Measurements from ENCODE around the gene WDR47. TPM values are rescaled to one million over a fixed set of nuclear protein-coding genes. Genes with fewer than 3 reads are reported as not detected.
A peak's percentile ranks its signal among the peaks of the same experiment; 100 is the strongest.
"Not testable (repeated sequence)": the region's sequence is repeated elsewhere in the genome, so short reads cannot be mapped to it uniquely, and the experiment has no call there.

The WDR47 gene
- polyA plus RNA-seq, 3 donors from 2014 or later, result 6.0 to 8.0 (median 7.5) TPM

DNA sequence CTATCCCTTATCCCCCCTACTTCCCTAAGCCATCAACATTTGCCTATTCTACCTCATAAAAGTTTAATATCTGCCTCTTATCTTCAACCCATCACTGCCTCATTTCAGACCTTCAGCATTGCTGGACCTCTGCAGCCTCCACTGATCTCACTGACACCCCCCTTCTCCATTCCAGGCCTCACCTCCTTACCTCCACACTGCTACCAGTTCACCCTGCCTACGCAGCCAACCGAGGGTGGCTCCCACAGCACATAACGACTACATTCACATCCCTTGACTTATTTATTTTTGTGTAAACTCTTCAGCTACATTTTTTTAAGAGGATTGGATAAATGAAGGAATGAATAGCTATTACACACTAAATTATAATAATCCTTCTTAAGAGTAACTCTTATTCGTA is 92.9 kb downstream of the WDR47 start:
- peaks cover 9 to 16% of the 10 kb centered on the region in 2 donors for H3K4me1 Mint-ChIP-seq
- no peak overlapping the region for H3K4me3 Mint-ChIP-seq
- H3K36me3 Mint-ChIP-seq, result peaks cover 10 to 33% (median 30%) of the 10 kb centered on the region in 3 donors
- peaks cover 0 to 2% (median 0%) of the 10 kb centered on the region in 3 donors for H3K27me3 Mint-ChIP-seq (ENCODE audit: low read depth in 3 of 3)
- H3K27ac Mint-ChIP-seq, result peak overlapping the region in 3 of 6 donors; percentile 0 to 80 (median 58)
- H3K9me3 Mint-ChIP-seq, result no peaks in the 10 kb centered on the region
- no peak for DNase-seq

DNA sequence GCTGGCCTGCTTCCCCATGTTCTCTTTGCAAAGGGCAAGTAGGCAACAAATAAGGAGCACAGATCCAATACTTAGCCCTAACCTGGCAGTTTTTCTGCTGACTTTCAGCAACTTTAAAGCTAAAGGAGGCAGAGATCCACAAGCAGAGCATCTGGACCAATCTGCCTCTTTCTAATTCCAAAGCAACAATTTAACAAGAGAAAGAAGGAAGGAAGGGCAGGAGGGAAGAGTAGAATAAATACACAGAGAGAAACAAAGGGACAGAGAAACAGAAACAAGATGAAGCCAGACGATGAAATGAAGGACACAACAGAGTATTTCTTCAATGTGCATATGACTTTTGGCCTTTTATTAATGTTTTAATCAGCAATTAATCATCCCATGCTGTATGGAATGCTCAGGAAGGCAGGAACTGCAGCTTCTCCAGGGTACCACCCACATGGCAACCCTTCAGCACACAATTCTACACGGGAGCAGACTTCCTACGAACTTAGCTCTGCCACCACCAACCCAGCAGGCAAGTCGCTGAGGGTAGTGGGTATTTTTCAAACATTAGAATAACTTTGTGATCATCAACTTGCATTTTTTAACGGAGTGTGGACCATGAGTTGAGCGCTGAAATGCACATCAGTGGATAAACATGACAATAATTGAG is 93.9 kb downstream of the WDR47 start:
- H3K9me3 Mint-ChIP-seq, result no peaks in the 10 kb centered on the region
- H3K27ac Mint-ChIP-seq, result peak overlapping the region in 2 of 6 donors; percentile 0 to 20
- peaks cover 7 to 9% of the 10 kb centered on the region in 2 donors for H3K4me1 Mint-ChIP-seq
- peaks cover 10 to 35% (median 31%) of the 10 kb centered on the region in 3 donors for H3K36me3 Mint-ChIP-seq
- DNase-seq, result no peak
- H3K4me3 Mint-ChIP-seq, result peak overlapping the region in 1 of 5 donors; percentile 45
- peaks cover 0 to 2% (median 0%) of the 10 kb centered on the region in 3 donors for H3K27me3 Mint-ChIP-seq (ENCODE audit: low read depth in 3 of 3)

DNA sequence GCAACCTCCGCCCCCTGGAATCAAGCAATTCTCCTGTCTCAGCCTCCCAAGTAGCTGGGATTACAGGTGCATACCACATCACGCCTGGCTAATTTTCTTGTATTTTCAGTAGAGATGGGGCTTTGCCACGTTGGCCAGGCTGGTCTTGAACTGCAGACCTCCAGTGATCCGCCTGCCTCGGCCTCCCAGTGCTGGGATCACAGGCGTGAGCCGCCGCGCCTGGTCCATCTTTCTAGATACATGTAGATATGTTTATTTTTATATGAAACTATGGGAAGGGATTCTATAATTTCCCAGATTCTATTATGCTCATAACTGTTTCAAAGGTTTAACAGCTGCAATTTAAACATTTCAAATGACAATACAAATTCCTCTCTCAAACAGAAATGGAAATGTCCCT is 105.7 kb downstream of the WDR47 start:
- no peak overlapping the region for H3K27ac Mint-ChIP-seq
- H3K4me3 Mint-ChIP-seq, result no peak overlapping the region
- H3K36me3 Mint-ChIP-seq, result peaks cover 34 to 62% (median 51%) of the 10 kb centered on the region in 3 donors
- H3K27me3 Mint-ChIP-seq (ENCODE audit: low read depth in 3 of 3), result peaks cover 0 to 2% (median 0%) of the 10 kb centered on the region in 3 donors
- DNase-seq, result no peak
- H3K9me3 Mint-ChIP-seq, result no peaks in the 10 kb centered on the region
- H3K4me1 Mint-ChIP-seq, result no peaks in the 10 kb centered on the region

DNA sequence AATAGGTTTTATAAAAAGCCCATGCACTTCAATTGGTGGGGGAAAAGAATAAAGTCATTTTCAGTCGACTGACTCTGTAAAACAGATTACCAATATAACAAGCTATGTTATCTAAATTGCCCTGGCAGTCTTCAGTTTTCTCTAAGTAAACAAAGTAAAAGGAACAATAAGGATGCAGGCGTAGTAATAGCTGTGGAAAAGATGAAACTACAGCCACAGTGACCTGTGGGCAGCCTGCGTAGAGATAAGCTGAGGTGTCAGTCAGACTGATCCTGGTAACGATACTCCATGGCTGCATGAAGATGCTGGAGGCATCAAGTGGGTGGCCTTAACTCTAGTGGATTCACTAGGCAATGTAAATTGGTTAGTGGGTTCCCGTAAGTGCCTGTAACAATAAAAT is 108.0 kb downstream of the WDR47 start:
- Mint-ChIP-seq H3K9me3 (no peaks in the 10 kb centered on the region), H3K27me3 (ENCODE audit: low read depth in 3 of 3) (peaks cover 0 to 2% (median 0%) of the 10 kb centered on the region in 3 donors), H3K36me3 (peaks cover 38 to 66% (median 59%) of the 10 kb centered on the region in 3 donors), H3K4me1 (no peaks in the 10 kb centered on the region), H3K4me3 (no peak overlapping the region), H3K27ac (peak overlapping the region in 1 of 6 donors; percentile 9)
- DNase-seq, result no peak

DNA sequence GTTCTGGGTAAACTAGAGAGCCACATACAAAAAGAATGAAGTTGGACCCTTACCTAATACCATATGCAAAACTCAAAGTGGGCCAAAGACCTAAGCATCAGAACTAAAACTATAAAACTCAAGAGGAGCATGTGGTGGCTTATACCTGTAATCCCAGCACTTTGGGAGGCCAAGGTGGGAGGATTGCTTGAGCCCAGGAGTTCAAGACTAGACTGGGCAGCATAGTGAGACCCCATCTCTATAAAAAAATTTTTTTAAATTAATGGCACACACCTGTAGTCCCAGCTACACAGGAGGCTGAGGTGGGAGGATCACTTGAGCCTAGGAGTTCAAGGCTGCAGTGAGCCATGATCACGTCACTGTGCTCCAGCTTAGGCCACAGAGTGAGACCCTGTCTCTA is 114.3 kb downstream of the WDR47 start:
- not testable (repeated sequence) for H3K4me1 Mint-ChIP-seq; DNase-seq; H3K4me3 Mint-ChIP-seq; H3K27me3 Mint-ChIP-seq (ENCODE audit: low read depth in 3 of 3); H3K27ac Mint-ChIP-seq; H3K9me3 Mint-ChIP-seq
- H3K36me3 Mint-ChIP-seq, result peaks cover 23 to 28% (median 23%) of the 10 kb centered on the region in 3 donors

DNA sequence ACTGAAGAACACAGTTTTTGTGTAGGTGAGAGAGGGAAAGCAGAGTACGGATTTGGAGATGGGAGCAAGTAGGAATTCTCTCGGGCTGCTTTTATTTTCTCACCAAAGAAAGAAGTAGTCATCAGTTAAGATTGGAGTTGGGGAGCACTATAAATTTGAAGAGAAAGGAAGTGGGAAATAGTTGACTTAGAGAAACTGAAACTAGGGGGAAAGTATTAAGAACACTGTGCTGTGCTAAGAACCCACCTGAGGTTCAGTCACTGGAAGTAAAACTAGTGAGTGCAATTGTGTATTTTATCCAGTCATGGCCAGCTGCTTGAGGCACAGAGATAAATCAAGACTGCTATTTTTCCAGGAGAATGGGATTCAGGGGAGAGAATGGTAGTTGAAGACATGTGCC is 116.0 kb downstream of the WDR47 start:
- Mint-ChIP-seq H3K27me3 (ENCODE audit: low read depth in 3 of 3) (no peaks in the 10 kb centered on the region), H3K4me1 (no peaks in the 10 kb centered on the region), H3K9me3 (no peaks in the 10 kb centered on the region), H3K27ac (no peak overlapping the region), H3K4me3 (no peak overlapping the region), H3K36me3 (peaks cover 14 to 20% (median 15%) of the 10 kb centered on the region in 3 donors)
- no peak for DNase-seq

Other genes with a start within 250 kb of the WDR47 start
- not detected for gene AKNAD1, start 185.0 kb downstream of the WDR47 start, polyA plus RNA-seq
- gene GPSM2, start 165.1 kb downstream of the WDR47 start, polyA plus RNA-seq, result 1 to 10 TPM in 1 of 3 donors, under 1 TPM in 2; 0.53 to 1.0 (median 0.67) TPM
- gene CLCC1, start 78.6 kb downstream of the WDR47 start, polyA plus RNA-seq, result 10 to 100 TPM in 2 of 3 donors, 1 to 10 TPM in 1; 9.8 to 13.4 (median 10.7) TPM
- gene TAF13, start 33.9 kb upstream of the WDR47 start, polyA plus RNA-seq, result 1 to 10 TPM; 2.5 to 3.3 (median 2.7) TPM
- gene TMEM167B, start 48.7 kb upstream of the WDR47 start, polyA plus RNA-seq, result 10 to 100 TPM; 32.4 to 44.3 (median 44.3) TPM
- gene ELAPOR1, start 72.0 kb upstream of the WDR47 start, polyA plus RNA-seq, result 1 to 10 TPM in 2 of 3 donors, under 1 TPM in 1; 0.54 to 6.2 (median 3.0) TPM
- gene SARS1, start 171.8 kb upstream of the WDR47 start, polyA plus RNA-seq, result 100 to 1,000 TPM; 123 to 205 (median 149) TPM
- under 1 TPM in 2 of 3 donors, not detected in 1; 0.17 to 0.77 TPM for gene CELSR2, start 207.4 kb upstream of the WDR47 start, polyA plus RNA-seq
- gene PSRC1, start 241.0 kb upstream of the WDR47 start, polyA plus RNA-seq, result under 1 TPM in 2 of 3 donors, not detected in 1; 0.69 to 0.87 TPM